GM12872 (cell line): ENCODE results near the gene CDX1.

Source experiments
- CTCF ChIP-seq: IDR thresholded peaks from 3 replicates; pipeline ENCODE4 v1.5.1; 2011; ENCODE audit warnings: low read depth, mild to moderate bottlenecking, low read length, moderate library complexity; ENCODE audit not compliant: insufficient read depth

The CDX1 gene

GRCh38 chr5:150211156-150212030 lies 44.8 kb downstream of the CDX1 start:
- TF ChIP-seq CTCF = no peak

- TF ChIP-seq CTCF = no peak
Measured at GRCh38 chr5:150213530-150213929, 47.0 kb downstream of the CDX1 start.

GRCh38 chr5:150214289-150214688 lies 47.7 kb downstream of the CDX1 start:
- TF ChIP-seq CTCF = no peak

GRCh38 chr5:150215979-150216944 lies 49.7 kb downstream of the CDX1 start:
- TF ChIP-seq CTCF = no peak

- TF ChIP-seq CTCF = no peak
Measured at GRCh38 chr5:150217038-150217437, 50.5 kb downstream of the CDX1 start.

- TF ChIP-seq CTCF = peak; percentile 92
Measured at GRCh38 chr5:150217873-150218692, 51.5 kb downstream of the CDX1 start.
